GM18526 (cell line): ENCODE data around the gene RNF13.

Source experiments
- POLR2A ChIP-seq: IDR thresholded peaks from 3 replicates; pipeline ENCODE4 v1.6.1; 2011; ENCODE audit not compliant: insufficient read length; ENCODE audit errors: extremely low read depth

The RNF13 gene

GRCh38 chr3:149957361-149958125 lies 144.5 kb downstream of the RNF13 start:
- TF ChIP-seq POLR2A = no peak

- TF ChIP-seq POLR2A = no peak
Observed at GRCh38 chr3:149958171-149958796, 145.3 kb downstream of the RNF13 start.

- TF ChIP-seq POLR2A = no peak
Observed at GRCh38 chr3:149959443-149959842, 146.4 kb downstream of the RNF13 start.

- TF ChIP-seq POLR2A = no peak
Observed at GRCh38 chr3:149963485-149963884, 150.5 kb downstream of the RNF13 start.

GRCh38 chr3:149964291-149964690 lies 151.3 kb downstream of the RNF13 start:
- TF ChIP-seq POLR2A = no peak

- TF ChIP-seq POLR2A = no peak
Observed at GRCh38 chr3:149965278-149965677, 152.3 kb downstream of the RNF13 start.

- no peak for TF ChIP-seq POLR2A
Observed at GRCh38 chr3:149967086-149967685, 154.2 kb downstream of the RNF13 start.

- TF ChIP-seq POLR2A = no peak
Observed at GRCh38 chr3:149968216-149968615, 155.2 kb downstream of the RNF13 start.

- TF ChIP-seq POLR2A = no peak
Observed at GRCh38 chr3:149969110-149969939, 156.3 kb downstream of the RNF13 start.

GRCh38 chr3:149969940-149970715 lies 157.1 kb downstream of the RNF13 start:
- no peak for TF ChIP-seq POLR2A

GRCh38 chr3:149970716-149971402 lies 157.8 kb downstream of the RNF13 start, which contains the start of gene PFN2:
Gene PFN2 (minus strand): TSS chr3:149970895. CDS start chr3:149970856, 39 bp downstream.
- no peak for TF ChIP-seq POLR2A

- no peak for TF ChIP-seq POLR2A
Observed at GRCh38 chr3:149971403-149972075, 158.5 kb downstream of the RNF13 start.

GRCh38 chr3:149975919-149976318 lies 162.9 kb downstream of the RNF13 start:
- no peak for TF ChIP-seq POLR2A
